H9 (cell line): ENCODE results near the gene UBE2E3. TPM values are rescaled to one million over a fixed set of nuclear protein-coding genes. Genes with fewer than 3 reads are reported as not detected.

Experiments
- DNase-seq: peaks from one replicate; pipeline ENCODE4 v3.0.0-alpha.2; 2017
- H2AFZ ChIP-seq: one replicate; pipeline ENCODE4 v1.6.1; 2013; ENCODE audit warnings: mild to moderate bottlenecking, low read length, control low read depth, moderate library complexity
- H2AK5ac ChIP-seq: 2 replicates; pipeline ENCODE4 v1.6.1; 2013; ENCODE audit warnings: low read length, control low read depth, mixed read lengths; ENCODE audit not compliant: insufficient read length
- H2BK120ac ChIP-seq: one replicate; pipeline ENCODE4 v1.6.1; 2013; ENCODE audit warnings: low read depth, mild to moderate bottlenecking, low read length, control low read depth, inconsistent platforms; ENCODE audit not compliant: poor library complexity, severe bottlenecking
- H2BK12ac ChIP-seq: 2 replicates; pipeline ENCODE4 v1.6.1; 2013; ENCODE audit warnings: low read length, control low read depth, mixed read lengths, low read depth; ENCODE audit not compliant: insufficient read length
- H2BK15ac ChIP-seq: 2 replicates; pipeline ENCODE4 v1.6.1; 2013; ENCODE audit warnings: low read depth, low read length, control low read depth
- H2BK20ac ChIP-seq: one replicate; pipeline ENCODE4 v1.6.1; 2013; ENCODE audit warnings: low read depth, mild to moderate bottlenecking, low read length, control low read depth, inconsistent platforms; ENCODE audit not compliant: poor library complexity, severe bottlenecking
- H2BK5ac ChIP-seq: 2 replicates; pipeline ENCODE4 v1.6.1; 2013; ENCODE audit warnings: low read length, control low read depth, mixed read lengths; ENCODE audit not compliant: insufficient read length
- H3K14ac ChIP-seq: 2 replicates; pipeline ENCODE4 v1.6.1; 2013; ENCODE audit warnings: low read length, control low read depth; ENCODE audit not compliant: insufficient read depth
- H3K18ac ChIP-seq: 2 replicates; pipeline ENCODE4 v1.6.1; 2013; ENCODE audit warnings: low read depth, mild to moderate bottlenecking, mixed read lengths, low read length, control low read depth; ENCODE audit not compliant: insufficient read length
- H3K23ac ChIP-seq: 2 replicates; pipeline ENCODE4 v1.6.1; 2013; ENCODE audit warnings: low read length, control low read depth, mixed read lengths, low read depth; ENCODE audit not compliant: insufficient read length
- H3K23me2 ChIP-seq: 2 replicates; pipeline ENCODE4 v1.6.1; 2013; ENCODE audit warnings: low read depth, mild to moderate bottlenecking, mixed read lengths, low read length, control low read depth; ENCODE audit not compliant: insufficient read length, poor library complexity, severe bottlenecking
- H3K27ac ChIP-seq: 2 replicates; pipeline ENCODE4 v1.5.1; 2013; ENCODE audit warnings: low read length, control low read depth, mixed read lengths, low read depth; ENCODE audit not compliant: insufficient read length
- H3K27me3 ChIP-seq: 2 replicates; pipeline ENCODE4 v1.6.1; 2013; ENCODE audit warnings: low read length, control low read depth, inconsistent platforms; ENCODE audit not compliant: insufficient read depth
- H3K4ac ChIP-seq: 2 replicates; pipeline ENCODE4 v1.6.1; 2013; ENCODE audit warnings: low read depth, mild to moderate bottlenecking, control low read depth, inconsistent platforms, low read length, moderate library complexity
- H3K4me1 ChIP-seq: 2 replicates; pipeline ENCODE4 v1.6.1; 2013; ENCODE audit warnings: low read length, control low read depth, inconsistent platforms; ENCODE audit not compliant: insufficient read depth
- H3K4me2 ChIP-seq: 2 replicates; pipeline ENCODE4 v1.6.1; 2013; ENCODE audit warnings: low read length, control low read depth, mixed read lengths; ENCODE audit not compliant: insufficient read length, insufficient read depth
- H3K56ac ChIP-seq: 2 replicates; pipeline ENCODE4 v1.6.1; 2013; ENCODE audit warnings: low read depth, mild to moderate bottlenecking, mixed read lengths, low read length, control low read depth; ENCODE audit not compliant: insufficient read length
- H3K79me1 ChIP-seq: 2 replicates; pipeline ENCODE4 v1.6.1; 2013; ENCODE audit warnings: low read depth, mild to moderate bottlenecking, moderate library complexity, low read length, control low read depth, inconsistent platforms; ENCODE audit not compliant: insufficient read depth, poor library complexity, severe bottlenecking
- H3K79me2 ChIP-seq: 2 replicates; pipeline ENCODE4 v1.6.1; 2013; ENCODE audit warnings: low read length, control low read depth, inconsistent platforms; ENCODE audit not compliant: insufficient read depth
- H3K9ac ChIP-seq: 2 replicates; pipeline ENCODE4 v1.6.1; 2013; ENCODE audit warnings: low read length, control low read depth, mixed read lengths; ENCODE audit not compliant: insufficient read length; ENCODE audit errors: extremely low read depth
- H3K9me3 ChIP-seq: one replicate; pipeline ENCODE4 v1.6.1; 2013; ENCODE audit warnings: low read depth, low read length, inconsistent platforms; ENCODE audit not compliant: control insufficient read depth
- H3T11ph ChIP-seq: one replicate; pipeline ENCODE4 v1.6.1; 2013; ENCODE audit warnings: mild to moderate bottlenecking, low read length, control low read depth, inconsistent platforms
- H4K20me1 ChIP-seq: one replicate; pipeline ENCODE4 v1.6.1; 2013; ENCODE audit not compliant: control insufficient read depth, insufficient read length, insufficient read depth
- H4K5ac ChIP-seq: 2 replicates; pipeline ENCODE4 v1.6.1; 2013; ENCODE audit warnings: low read depth, mild to moderate bottlenecking, mixed read lengths, low read length, control low read depth; ENCODE audit not compliant: insufficient read length
- H4K8ac ChIP-seq: replicated peaks from 2 replicates; pipeline ENCODE4 v1.6.1; 2013; ENCODE audit warnings: low read length, control low read depth, mixed read lengths, low read depth; ENCODE audit not compliant: insufficient read length
- H4K91ac ChIP-seq: 2 replicates; pipeline ENCODE4 v1.6.1; 2013; ENCODE audit warnings: low read depth, mild to moderate bottlenecking, moderate library complexity, mixed read lengths, low read length, control low read depth; ENCODE audit not compliant: insufficient read length
- H3K27ac Mint-ChIP-seq, 3 experiments: 2 replicates in 2 of 3; 3 replicates in 1 of 3; pipeline ENCODE4 v1.8.0; 2020 to 2021; ENCODE audit warnings: mixed read lengths in 3 of 3, mild to moderate bottlenecking in 1 of 3, moderate library complexity in 1 of 3
- H3K27me3 Mint-ChIP-seq: 2 replicates; pipeline ENCODE4 v1.8.0; 2021; ENCODE audit warnings: low read depth, mild to moderate bottlenecking, moderate library complexity, mixed read lengths
- H3K36me3 Mint-ChIP-seq, 3 experiments: 2 replicates in 2 of 3; 3 replicates in 1 of 3; pipeline ENCODE4 v1.8.0; 2020 to 2021; ENCODE audit warnings: low read depth in 3 of 3, mixed read lengths in 3 of 3; ENCODE audit not compliant: insufficient read depth in 1 of 3
- H3K4me1 Mint-ChIP-seq, 2 experiments: 2 replicates each; pipeline ENCODE4 v1.8.0; 2020; ENCODE audit warnings: mixed read lengths in 2 of 2
- H3K4me3 Mint-ChIP-seq, 2 experiments: 2 replicates in 1 of 2; 3 replicates in 1 of 2; pipeline ENCODE4 v1.8.0; 2020 to 2021; ENCODE audit warnings: mild to moderate bottlenecking in 2 of 2, mixed read lengths in 2 of 2, moderate library complexity in 1 of 2
- H3K9me3 Mint-ChIP-seq, 2 experiments: 2 replicates in 1 of 2; 3 replicates in 1 of 2; pipeline ENCODE4 v1.8.0; 2020; ENCODE audit warnings: mild to moderate bottlenecking in 2 of 2, mixed read lengths in 2 of 2, moderate library complexity in 1 of 2
- total RNA-seq: library from RNA; stranded (reverse); gene quantifications from 2 replicates; pipeline ENCODE4 v1.2.1, GENCODE V29; 2021
- TF ChIP-seq, protein P1 (sequence below): fragments of 200-600 bp; sonication (generic); conservative IDR thresholded peaks from 3 replicates; pipeline ENCODE4 v1.8.0; 2021; ENCODE audit warnings: antibody characterized with exemption, mild to moderate bottlenecking

UBE2E3 gene
- total RNA-seq, 1 experiment from 2014 or later, result 89.1 TPM

DNA sequence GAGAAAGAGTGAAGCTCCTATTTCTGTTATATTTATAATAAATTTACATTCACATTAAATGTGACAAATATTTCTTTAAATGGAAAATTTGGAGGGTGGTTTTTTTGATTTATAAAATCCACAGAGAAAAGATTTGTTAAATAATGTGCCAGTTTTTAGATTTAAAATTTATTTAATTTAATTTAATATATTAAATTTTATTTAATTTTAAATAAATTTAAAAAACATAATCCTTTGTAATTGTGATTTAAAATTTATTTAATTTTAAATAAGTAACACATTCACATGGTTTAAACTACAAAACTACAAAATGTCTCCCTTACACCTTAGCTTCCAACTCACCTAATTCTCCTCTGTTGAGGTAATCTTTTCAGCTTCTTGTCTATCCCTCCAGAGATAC, 123.3 kb downstream of the UBE2E3 start:
- TF ChIP-seq, protein P1, sequence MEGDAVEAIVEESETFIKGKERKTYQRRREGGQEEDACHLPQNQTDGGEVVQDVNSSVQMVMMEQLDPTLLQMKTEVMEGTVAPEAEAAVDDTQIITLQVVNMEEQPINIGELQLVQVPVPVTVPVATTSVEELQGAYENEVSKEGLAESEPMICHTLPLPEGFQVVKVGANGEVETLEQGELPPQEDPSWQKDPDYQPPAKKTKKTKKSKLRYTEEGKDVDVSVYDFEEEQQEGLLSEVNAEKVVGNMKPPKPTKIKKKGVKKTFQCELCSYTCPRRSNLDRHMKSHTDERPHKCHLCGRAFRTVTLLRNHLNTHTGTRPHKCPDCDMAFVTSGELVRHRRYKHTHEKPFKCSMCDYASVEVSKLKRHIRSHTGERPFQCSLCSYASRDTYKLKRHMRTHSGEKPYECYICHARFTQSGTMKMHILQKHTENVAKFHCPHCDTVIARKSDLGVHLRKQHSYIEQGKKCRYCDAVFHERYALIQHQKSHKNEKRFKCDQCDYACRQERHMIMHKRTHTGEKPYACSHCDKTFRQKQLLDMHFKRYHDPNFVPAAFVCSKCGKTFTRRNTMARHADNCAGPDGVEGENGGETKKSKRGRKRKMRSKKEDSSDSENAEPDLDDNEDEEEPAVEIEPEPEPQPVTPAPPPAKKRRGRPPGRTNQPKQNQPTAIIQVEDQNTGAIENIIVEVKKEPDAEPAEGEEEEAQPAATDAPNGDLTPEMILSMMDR, result no peak
- no peak overlapping the region for H2BK15ac ChIP-seq
- H3K27me3 Mint-ChIP-seq, result no peaks in the 10 kb centered on the region
- no peaks in the 10 kb centered on the region for H3K9me3 ChIP-seq
- no peak overlapping the region for H3K27ac ChIP-seq
- no peak overlapping the region for H3K9ac ChIP-seq
- H3K56ac ChIP-seq, result no peak overlapping the region
- no peak overlapping the region for H3K18ac ChIP-seq
- H3K27ac Mint-ChIP-seq, result no peak overlapping the region
- H3K4me3 Mint-ChIP-seq, result no peak overlapping the region
- no peak overlapping the region for H4K8ac ChIP-seq
- H3K27me3 ChIP-seq, result no peaks in the 10 kb centered on the region
- H3K23ac ChIP-seq, result no peak overlapping the region
- no peak overlapping the region for H2BK12ac ChIP-seq
- no peaks in the 10 kb centered on the region for H3K23me2 ChIP-seq
- H3K79me2 ChIP-seq, result no peaks in the 10 kb centered on the region
- peaks cover 19 to 21% of the 10 kb centered on the region in 2 experiments for H3K4me1 Mint-ChIP-seq
- H3K14ac ChIP-seq, result no peak overlapping the region
- no peak overlapping the region for H2AFZ ChIP-seq
- no peak overlapping the region for H2BK20ac ChIP-seq
- no peak overlapping the region for H4K5ac ChIP-seq
- peaks cover 5% of the 10 kb centered on the region; the same call in 1 of the 2 replicates for H3K4me1 ChIP-seq
- no peak overlapping the region for H2AK5ac ChIP-seq
- H3K79me1 ChIP-seq, result no peaks in the 10 kb centered on the region
- no peak overlapping the region for H3K4me2 ChIP-seq
- no peak overlapping the region for H2BK120ac ChIP-seq
- no peaks in the 10 kb centered on the region for H4K20me1 ChIP-seq
- no peak overlapping the region for H3K4ac ChIP-seq
- H3K9me3 Mint-ChIP-seq, result no peaks in the 10 kb centered on the region
- no peaks in the 10 kb centered on the region for H3K36me3 Mint-ChIP-seq
- no peak overlapping the region for H2BK5ac ChIP-seq
- no peak overlapping the region for H3T11ph ChIP-seq
- DNase-seq, result no peak
- no peak overlapping the region for H4K91ac ChIP-seq
